Vagina (tissue), 2 donors: ENCODE data around the gene ZNF474. TPM values are rescaled to one million over a fixed set of nuclear protein-coding genes. Genes with fewer than 3 reads are reported as not detected.

Experiments
- DNase-seq, 2 donors: peaks; one replicate each; pipeline ENCODE4 v3.0.0-alpha.2; 2017; ENCODE audit errors: extremely low spot score in 2 of 2
- H3K27ac ChIP-seq: fragments of 200-600 bp; sonication (generic); one replicate; pipeline ENCODE4 v1.5.1; 2019
- H3K27me3 ChIP-seq: fragments of 200-600 bp; sonication (generic); one replicate; pipeline ENCODE4 v1.5.1; 2019
- H3K36me3 ChIP-seq, 2 donors: fragments of 200-600 bp; sonication (generic); one replicate each; pipeline ENCODE4 v1.5.1; 2017 to 2019
- H3K4me1 ChIP-seq: fragments of 200-600 bp; sonication (generic); one replicate; pipeline ENCODE4 v1.5.1; 2019
- H3K4me3 ChIP-seq, 2 donors: fragments of 200-600 bp; sonication (generic); 1 replicate in 1 of 2; 2 replicates in 1 of 2; pipeline ENCODE4 v1.5.1; 2016 to 2019
- H3K9me3 ChIP-seq: fragments of 200-600 bp; sonication (generic); one replicate; pipeline ENCODE4 v1.5.1; 2019
- CTCF ChIP-seq, 3 experiments: fragments of 450-650 bp in 2 of 3; fragments of 200-600 bp in 1 of 3; sonication (generic) in 1 of 3; IDR thresholded peaks; one replicate each; pipeline ENCODE4 v1.5.1; 2017 to 2019; ENCODE audit warnings: antibody characterized with exemption in 3 of 3, mild to moderate bottlenecking in 2 of 3, moderate library complexity in 2 of 3
- POLR2A ChIP-seq, 2 donors: fragments of 450-650 bp; IDR thresholded peaks; one replicate each; pipeline ENCODE4 v1.6.1; 2017; ENCODE audit warnings: antibody characterized with exemption in 2 of 2, mild to moderate bottlenecking in 2 of 2, moderate library complexity in 2 of 2
- POLR2AphosphoS5 ChIP-seq, 2 donors: sonication (generic); formaldehyde crosslinking; IDR thresholded peaks; one replicate each; pipeline ENCODE4 v1.9.0; 2017; ENCODE audit warnings: antibody characterized with exemption in 2 of 2, mild to moderate bottlenecking in 2 of 2, low read depth in 1 of 2; ENCODE audit not compliant: insufficient read depth in 1 of 2
- intact Hi-C: fragments of 100-400 bp; cut with DNase I; formaldehyde crosslinking; loops from one replicate; pipeline ENCODE4 v1.15.1; 2023
- total RNA-seq: library from RNA; depleted of rRNA; stranded (reverse); fragments of >200 nt; gene quantifications from one replicate; pipeline ENCODE4 v1.2.3, GENCODE V29; 2016

Gene ZNF474
- total RNA-seq, 1 donor from 2014 or later, result 0.49 TPM

DNA sequence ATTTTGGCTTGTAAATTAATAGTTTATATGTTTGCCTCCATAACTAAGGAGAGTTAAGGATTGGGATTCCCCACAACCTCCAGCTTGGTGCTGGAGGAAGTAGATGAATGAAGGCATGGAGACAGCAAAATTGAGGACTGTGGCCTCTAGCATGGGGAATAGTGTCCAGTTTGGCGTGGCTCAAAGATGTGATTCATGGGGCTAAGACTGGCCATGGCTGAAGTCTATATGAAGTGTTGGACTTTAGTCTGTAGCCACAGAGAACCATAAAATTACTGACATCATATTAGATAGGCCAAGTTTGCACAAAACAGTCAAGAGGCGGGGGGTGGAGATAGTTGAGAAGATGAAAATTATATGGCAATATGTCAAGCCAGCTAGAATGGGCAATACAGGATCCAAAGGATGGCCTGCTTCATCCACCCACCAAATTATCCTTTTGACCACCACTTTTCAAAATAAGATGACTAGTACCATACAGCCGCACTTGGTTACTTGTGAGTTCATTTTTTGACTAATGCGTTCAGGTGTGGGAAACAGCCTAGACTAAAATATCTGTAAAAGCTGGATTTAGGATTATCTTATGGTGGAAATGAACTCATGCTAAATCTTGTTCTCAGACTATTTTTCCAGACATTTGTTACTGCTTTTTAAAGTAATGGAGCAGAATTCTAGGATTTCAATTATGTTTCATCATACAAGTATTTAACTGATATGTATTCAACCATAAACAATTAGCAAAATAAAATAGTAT is 40.2 kb downstream of the ZNF474 start:
- no peaks in the 10 kb centered on the region for H3K36me3 ChIP-seq
- no peaks in the 10 kb centered on the region for H3K9me3 ChIP-seq
- TF ChIP-seq POLR2A (IDR thresholded peaks at IDR 0.05) (no peak), POLR2AphosphoS5 (IDR thresholded peaks at IDR 0.05; ENCODE audit: insufficient read depth in 1 of 2, low read depth in 1 of 2) (no peak), CTCF (IDR thresholded peaks at IDR 0.05) (no peak)
- H3K27me3 ChIP-seq, result no peaks in the 10 kb centered on the region
- no peak overlapping the region for H3K27ac ChIP-seq
- intact Hi-C loops, result no loop called here
- H3K4me3 ChIP-seq, result no peak overlapping the region
- H3K4me1 ChIP-seq, result peaks cover 11% of the 10 kb centered on the region
- no peak for DNase-seq

DNA sequence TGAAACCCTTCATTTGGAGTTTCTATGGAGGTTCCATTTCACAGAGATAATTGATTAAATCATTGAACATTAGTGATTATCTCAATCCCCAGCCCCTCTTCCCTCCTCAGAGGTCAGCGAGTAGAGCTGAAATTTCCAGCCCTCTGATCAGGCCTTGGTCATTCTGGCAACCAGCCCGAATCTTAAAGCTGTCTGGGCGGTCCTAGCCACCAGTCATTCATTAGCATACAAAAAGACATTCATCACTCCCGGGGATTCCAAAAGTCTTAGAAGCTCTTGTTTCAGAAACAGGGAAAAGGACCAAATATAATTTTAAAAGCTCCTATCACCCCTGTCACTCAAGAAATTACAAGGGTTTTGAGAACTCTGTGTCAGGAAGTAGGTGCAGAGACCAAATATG is 41.3 kb downstream of the ZNF474 start:
- TF ChIP-seq POLR2A (IDR thresholded peaks at IDR 0.05) (no peak), CTCF (IDR thresholded peaks at IDR 0.05) (no peak), POLR2AphosphoS5 (IDR thresholded peaks at IDR 0.05; ENCODE audit: insufficient read depth in 1 of 2, low read depth in 1 of 2) (no peak)
- Histone ChIP-seq H3K9me3 (no peaks in the 10 kb centered on the region), H3K4me3 (no peak overlapping the region), H3K27ac (no peak overlapping the region), H3K4me1 (peaks cover 6% of the 10 kb centered on the region), H3K27me3 (no peaks in the 10 kb centered on the region), H3K36me3 (no peaks in the 10 kb centered on the region)
- no peak for DNase-seq
- intact Hi-C loops, result no loop called here

- no peak overlapping the region for H3K27ac ChIP-seq
Measured at GRCh38 chr5:122172207-122172606, 42.9 kb downstream of the ZNF474 start.

GRCh38 chr5:122173474-122174415 is 44.4 kb downstream of the ZNF474 start:
- H3K27ac ChIP-seq, result no peak overlapping the region
- no peaks in the 10 kb centered on the region for H3K36me3 ChIP-seq
- H3K9me3 ChIP-seq, result no peaks in the 10 kb centered on the region
- intact Hi-C loops, result no loop called here
- no peaks in the 10 kb centered on the region for H3K4me1 ChIP-seq
- DNase-seq, result no peak
- no peak overlapping the region for H3K4me3 ChIP-seq
- H3K27me3 ChIP-seq, result no peaks in the 10 kb centered on the region
- TF ChIP-seq CTCF (IDR thresholded peaks at IDR 0.05) (no peak), POLR2AphosphoS5 (IDR thresholded peaks at IDR 0.05; ENCODE audit: insufficient read depth in 1 of 2, low read depth in 1 of 2) (no peak), POLR2A (IDR thresholded peaks at IDR 0.05) (no peak)

More at GRCh38 chr5:122172207-122172606, 42.9 kb downstream of the ZNF474 start:
- H3K9me3 ChIP-seq, result no peaks in the 10 kb centered on the region
- H3K4me1 ChIP-seq, result no peaks in the 10 kb centered on the region
- no peak for DNase-seq
- no peaks in the 10 kb centered on the region for H3K36me3 ChIP-seq
- H3K27me3 ChIP-seq, result no peaks in the 10 kb centered on the region
- H3K4me3 ChIP-seq, result no peak overlapping the region
- intact Hi-C loops, result no loop called here
- TF ChIP-seq CTCF (IDR thresholded peaks at IDR 0.05) (no peak), POLR2A (IDR thresholded peaks at IDR 0.05) (no peak), POLR2AphosphoS5 (IDR thresholded peaks at IDR 0.05; ENCODE audit: insufficient read depth in 1 of 2, low read depth in 1 of 2) (no peak)
